GM21367 (cell line): Measurements from ENCODE around the gene ZNF440.
"Not testable (repeated sequence)": the region's sequence is repeated elsewhere in the genome, so short reads cannot be mapped to it uniquely, and the experiment has no call there.

Experiments
- ATAC-seq: cut with Tn5 transposase; IDR thresholded peaks from one replicate; pipeline ENCODE4 v1.9.1; 2021; ENCODE audit not compliant: unreplicated experiment

ZNF440 gene

GRCh38 chr19:11814029-11814699 lies at the start of gene ZNF440:
Gene ZNF440 (plus strand): TSS chr19:11814273. CDS start chr19:11814448, 175 bp downstream.
- ATAC-seq: peak; percentile 93

DNA sequence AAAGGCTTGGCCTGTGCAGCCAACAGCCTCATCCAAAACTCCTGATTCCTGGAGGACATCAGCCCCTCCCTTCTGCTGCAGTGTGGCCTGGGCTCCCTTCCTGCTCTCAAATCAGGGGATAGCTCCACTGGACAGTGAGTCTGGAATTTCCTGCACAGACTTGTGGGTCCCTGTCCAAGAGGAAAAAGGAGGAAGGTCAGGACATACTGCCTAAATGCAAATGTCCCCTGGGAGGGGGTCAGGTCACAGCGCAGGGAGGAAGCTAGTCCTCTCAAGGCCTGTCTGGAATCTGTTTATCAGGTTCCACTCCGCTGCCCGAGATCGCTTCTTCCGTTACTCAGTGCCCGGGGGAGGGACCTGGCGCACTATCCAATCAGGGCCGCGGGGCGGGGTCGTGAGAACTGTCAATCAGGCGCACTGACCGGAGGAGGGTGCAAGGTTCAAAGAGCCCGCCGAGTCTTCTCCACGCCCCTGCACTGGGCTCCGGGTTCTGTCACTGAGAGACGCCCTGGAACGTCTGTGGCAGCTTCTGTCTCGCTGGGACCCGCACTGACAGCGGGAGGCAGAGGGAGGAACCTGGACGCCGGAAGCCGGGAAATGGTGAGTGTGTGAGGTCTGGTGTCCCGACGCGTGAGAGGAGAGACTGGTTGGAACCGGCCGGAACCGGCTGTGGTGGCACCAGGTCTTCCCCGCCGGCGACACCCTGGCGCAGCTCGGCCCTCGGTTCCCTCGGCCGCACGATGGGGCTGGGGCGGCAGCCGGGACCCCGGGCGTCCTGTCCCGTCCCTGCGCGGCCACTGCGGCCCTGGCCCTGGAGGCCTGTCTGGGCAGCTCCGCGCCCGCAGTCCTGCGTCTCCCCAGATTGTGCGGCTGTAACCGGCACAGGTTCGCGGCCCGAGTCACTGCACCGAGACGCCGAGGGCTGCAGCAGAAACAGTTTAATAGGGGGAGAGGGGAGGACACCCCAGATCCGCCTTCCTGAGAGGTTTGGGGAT lies 47.2 kb upstream of the ZNF440 start, which contains the start of gene ZNF441:
Gene ZNF441 (plus strand): TSS at position 404 of the 995 bp plus-strand sequence. CDS start 194 bp downstream, at position 598.
- ATAC-seq: peak; percentile 70

- no peak for ATAC-seq
Observed at GRCh38 chr19:11767633-11768133, 46.4 kb upstream of the ZNF440 start.

- ATAC-seq: no peak
Observed at GRCh38 chr19:11769995-11770394, 44.1 kb upstream of the ZNF440 start.

GRCh38 chr19:11771520-11771919 lies 42.6 kb upstream of the ZNF440 start:
- ATAC-seq: not testable (repeated sequence)

GRCh38 chr19:11776669-11777068 lies 37.4 kb upstream of the ZNF440 start:
- not testable (repeated sequence) for ATAC-seq

DNA sequence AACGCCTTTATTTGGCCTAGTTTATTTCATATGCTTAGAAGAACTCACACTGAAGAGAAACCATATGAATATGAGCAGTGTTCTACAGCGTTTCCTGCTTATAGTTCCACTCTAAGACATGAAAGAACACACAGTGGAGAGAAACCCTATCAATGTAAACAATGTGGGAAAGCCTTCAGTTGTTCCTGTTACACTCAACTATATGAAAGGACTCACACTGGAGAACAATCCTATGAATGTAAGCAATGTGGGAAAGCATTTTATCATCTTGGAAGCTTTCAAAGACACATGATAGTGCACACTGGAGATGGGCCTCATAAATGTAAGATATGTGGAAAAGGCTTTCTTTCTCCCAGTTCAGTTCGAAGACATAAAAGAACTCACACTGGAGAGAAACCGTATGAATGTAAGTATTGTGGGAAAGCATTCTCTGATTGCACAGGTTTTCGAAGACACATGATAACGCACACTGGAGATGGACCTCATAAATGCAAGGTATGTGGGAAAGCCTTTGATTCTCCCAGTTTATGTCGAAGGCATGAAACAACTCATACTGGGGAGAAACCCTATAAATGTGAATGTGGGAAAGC lies 33.5 kb upstream of the ZNF440 start:
- ATAC-seq: no peak

- no peak for ATAC-seq
Observed at GRCh38 chr19:11781295-11782057, 32.6 kb upstream of the ZNF440 start.

GRCh38 chr19:11783767-11784166 lies 30.3 kb upstream of the ZNF440 start:
- no peak for ATAC-seq

- no peak for ATAC-seq
Observed at GRCh38 chr19:11784356-11784755, 29.7 kb upstream of the ZNF440 start.

GRCh38 chr19:11787536-11787935 lies 26.5 kb upstream of the ZNF440 start:
- ATAC-seq: no peak

GRCh38 chr19:11792942-11793341 lies 21.1 kb upstream of the ZNF440 start:
- no peak for ATAC-seq

DNA sequence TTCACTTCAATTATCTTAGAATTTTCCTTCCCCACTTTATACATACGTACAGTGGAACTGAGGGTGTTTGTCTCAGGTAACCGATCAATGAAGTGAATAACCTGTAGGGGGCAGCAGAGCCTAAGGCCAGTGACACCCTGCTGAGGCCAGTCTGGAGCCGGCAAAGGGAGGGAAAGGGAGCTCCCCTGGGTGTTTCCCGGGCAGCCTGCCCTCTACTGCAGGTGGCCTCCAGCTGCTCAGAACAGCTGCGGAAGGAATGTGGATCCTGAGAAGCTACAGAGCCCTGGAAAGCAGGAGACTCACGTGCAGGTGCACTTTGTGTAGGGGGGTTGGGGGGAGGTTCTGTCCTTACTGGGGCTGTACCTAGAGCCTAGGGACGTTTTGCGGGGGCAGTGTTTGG lies 16.6 kb upstream of the ZNF440 start:
- no peak for ATAC-seq

DNA sequence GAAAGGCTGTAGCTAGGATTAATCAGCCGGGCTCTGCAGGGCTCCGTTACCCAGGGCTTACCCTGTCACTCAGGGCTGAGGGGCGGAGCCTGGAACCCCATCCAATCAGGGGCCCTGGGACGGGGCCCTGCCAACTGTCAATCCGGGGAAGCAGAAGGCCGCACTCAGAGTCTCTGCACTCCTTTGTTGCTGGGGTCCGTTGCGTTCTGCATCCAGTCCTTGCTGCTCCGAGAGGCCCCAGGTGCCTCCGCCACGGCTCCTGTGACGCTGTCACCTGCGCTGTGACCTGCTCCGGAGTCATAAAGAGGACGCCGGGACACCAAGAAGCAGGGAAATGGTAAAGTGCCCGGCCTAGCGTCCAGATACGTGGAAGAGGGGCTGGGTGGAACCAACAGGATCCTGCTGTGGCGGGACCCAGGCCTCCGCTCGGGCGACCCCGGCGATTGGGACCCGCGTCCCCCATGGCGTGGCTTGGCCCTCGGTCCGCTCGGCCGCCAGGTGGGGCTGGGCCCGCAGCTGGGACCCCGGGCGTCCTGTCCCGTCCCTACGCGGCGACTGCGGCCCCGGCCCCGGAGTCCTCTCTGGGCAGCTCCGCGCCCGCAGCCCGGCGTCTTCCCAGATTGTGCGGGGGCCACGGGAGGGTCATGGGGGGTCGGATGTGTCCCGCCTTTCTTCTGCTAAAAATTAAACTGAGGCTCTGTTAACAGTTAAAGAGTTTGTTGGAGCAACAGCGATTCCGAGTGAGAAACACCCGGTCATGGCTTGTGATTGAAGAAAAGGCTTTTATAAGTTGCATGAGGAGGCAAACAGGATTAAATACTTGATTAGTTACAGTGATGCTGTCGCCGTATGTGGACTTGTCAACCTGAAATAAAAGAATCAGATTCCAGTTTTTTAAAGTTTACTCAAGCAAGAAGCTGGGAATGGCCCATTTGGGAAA lies 15.4 kb upstream of the ZNF440 start, which contains the start of gene ZNF491:
Gene ZNF491 (plus strand): TSS at position 133 of the 940 bp plus-strand sequence. CDS start 7,431 bp downstream, outside the sequence.
- peak; percentile 79 for ATAC-seq

DNA sequence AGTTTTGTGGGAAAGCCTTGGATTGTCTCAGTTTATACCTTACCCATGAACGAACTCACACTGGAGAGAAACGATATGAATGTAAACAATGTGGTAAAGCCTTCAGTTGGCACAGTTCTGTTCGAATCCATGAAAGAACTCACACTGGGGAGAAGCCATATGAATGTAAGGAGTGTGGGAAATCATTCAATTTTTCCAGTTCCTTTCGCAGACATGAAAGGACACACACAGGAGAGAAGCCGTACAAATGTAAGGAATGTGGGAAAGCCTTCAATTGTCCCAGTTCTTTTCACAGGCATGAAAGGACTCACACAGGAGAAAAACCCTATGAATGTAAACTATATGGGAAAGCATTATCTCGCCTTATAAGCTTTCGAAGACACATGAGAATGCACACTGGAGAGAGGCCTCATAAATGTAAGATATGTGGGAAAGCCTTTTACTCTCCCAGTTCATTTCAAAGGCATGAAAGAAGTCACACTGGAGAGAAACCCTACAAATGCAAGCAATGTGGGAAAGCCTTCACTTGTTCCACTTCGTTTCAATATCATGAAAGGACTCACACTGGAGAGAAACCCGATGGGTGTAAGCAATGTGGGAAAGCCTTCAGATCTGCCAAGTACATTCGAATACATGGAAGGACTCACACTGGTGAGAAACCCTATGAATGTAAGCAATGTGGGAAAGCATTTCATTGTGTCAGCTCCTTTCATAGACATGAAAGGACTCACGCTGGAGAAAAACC lies 7.5 kb upstream of the ZNF440 start:
- ATAC-seq: no peak

DNA sequence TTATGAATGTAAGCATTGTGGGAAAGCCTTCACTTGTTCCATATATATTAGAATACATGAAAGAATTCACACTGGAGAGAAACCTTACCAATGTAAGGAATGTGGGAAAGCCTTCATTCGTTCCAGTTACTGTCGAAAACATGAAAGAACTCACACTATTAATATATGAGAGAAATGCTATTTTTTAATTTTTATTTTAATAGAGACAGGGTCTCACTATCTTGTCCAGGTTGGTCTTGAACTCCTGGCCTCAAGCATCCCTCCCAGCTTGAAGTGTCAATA lies 7.0 kb upstream of the ZNF440 start:
- no peak for ATAC-seq

DNA sequence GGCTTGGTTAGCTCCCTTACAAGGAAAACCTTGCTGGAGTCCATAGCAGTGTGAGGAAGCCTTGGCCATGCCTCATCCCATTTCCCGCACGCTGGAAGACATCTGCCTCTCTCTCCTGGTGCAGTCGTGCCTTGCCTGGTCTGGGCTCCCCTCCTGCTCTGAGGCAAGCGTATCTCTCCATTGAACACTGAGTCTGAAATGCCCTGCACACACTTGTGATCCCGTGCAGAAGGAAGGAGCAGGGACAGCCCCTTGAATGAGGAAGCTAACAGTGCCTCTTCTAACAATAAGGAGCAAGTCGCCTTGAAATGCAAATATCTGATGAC lies 407 bp upstream of the ZNF440 start:
- no peak for ATAC-seq

GRCh38 chr19:11814700-11815035 lies 595 bp downstream of the ZNF440 start:
- no peak for ATAC-seq

DNA sequence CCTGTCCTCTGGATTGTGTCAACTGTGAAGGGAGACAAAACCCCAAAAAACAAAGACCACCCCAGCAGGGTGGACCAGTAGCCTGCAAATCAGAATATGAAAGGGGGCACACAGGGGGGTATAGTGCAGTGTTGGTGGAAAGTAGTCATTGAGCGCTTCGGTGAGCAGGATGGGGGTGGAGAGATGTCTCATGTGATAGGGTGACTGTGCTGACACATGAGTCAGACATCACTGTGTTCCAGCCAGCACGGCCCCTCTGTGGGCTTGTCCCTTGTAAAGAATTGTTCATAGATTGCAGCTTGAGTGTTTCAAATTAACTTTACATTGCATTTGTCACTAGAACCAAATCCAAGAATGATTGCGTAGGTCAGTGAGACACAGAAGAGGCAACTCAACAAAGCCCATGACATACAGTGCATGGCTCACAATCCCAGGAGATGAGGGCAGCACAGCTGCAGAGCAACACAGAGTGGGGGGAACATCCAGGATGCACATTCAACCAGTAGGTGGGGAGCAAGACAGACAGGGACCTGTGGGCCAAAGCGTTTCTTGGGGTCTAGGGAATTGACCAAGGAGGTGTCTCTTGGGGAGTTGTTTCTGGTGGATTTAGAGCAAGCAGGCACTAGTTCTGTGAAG lies 7.5 kb downstream of the ZNF440 start:
- no peak for ATAC-seq
